IMR-90 (cell line): ENCODE measurements around the gene PHACTR3. TPM values are rescaled to one million over a fixed set of nuclear protein-coding genes. Genes with fewer than 3 reads are reported as not detected.

ENCODE experiments used
- ATAC-seq: fragments of 200-7000 bp; cut with Tn5 transposase; 2 replicates; pipeline ENCODE4 v1.9.1; 2020; ENCODE audit warnings: low read depth, mild to moderate bottlenecking, moderate library complexity
- BruUV-seq: library from RNA; stranded (reverse); fragments of 400-500 nt; replicated peaks from 2 replicates; lab custom pipeline; 2021; lab: Mats Ljungman, UMichigan
- CTCF ChIA-PET: fragments of 300-600 bp; formaldehyde crosslinking; extraction: SDS; loops from one replicate; lab custom pipeline; 2021; ENCODE audit warnings: antibody characterized with exemption; lab: Yijun Ruan, JAX
- POLR2A ChIA-PET: fragments of 300-600 bp; sonication (Branson Sonifier 250); formaldehyde crosslinking; loops from one replicate; lab custom pipeline; 2022; ENCODE audit warnings: antibody characterized with exemption; ENCODE audit not compliant: unreplicated experiment; lab: Charles Lee
- DNase-seq: peaks from one replicate; pipeline ENCODE4 v3.0.0; 2013
- H2AFZ ChIP-seq: replicated peaks from 2 replicates; pipeline ENCODE3; 2013; ENCODE audit warnings: low read length, mild to moderate bottlenecking; ENCODE audit not compliant: poor library complexity
- H2AK5ac ChIP-seq: 2 replicates; pipeline ENCODE4 v1.6.1; 2013; ENCODE audit warnings: low read depth, low read length, inconsistent platforms
- H2AK9ac ChIP-seq: replicated peaks from 2 replicates; pipeline ENCODE3; 2013; ENCODE audit warnings: mild to moderate bottlenecking, low read depth, low read length, moderate library complexity; ENCODE audit not compliant: poor library complexity
- H2BK120ac ChIP-seq: 2 replicates; pipeline ENCODE4 v1.6.1; 2013; ENCODE audit warnings: low read depth, low read length, inconsistent platforms
- H2BK15ac ChIP-seq: 3 replicates; pipeline ENCODE4 v1.6.1; 2013; ENCODE audit warnings: low read depth, low read length, inconsistent platforms
- H2BK20ac ChIP-seq: 2 replicates; pipeline ENCODE4 v1.6.1; 2013; ENCODE audit warnings: low read depth, mild to moderate bottlenecking, inconsistent platforms, low read length, moderate library complexity
- H2BK5ac ChIP-seq: 2 replicates; pipeline ENCODE4 v1.6.1; 2013; ENCODE audit warnings: mild to moderate bottlenecking, low read depth, low read length, inconsistent platforms; ENCODE audit not compliant: poor library complexity, severe bottlenecking
- H3K14ac ChIP-seq: replicated peaks from 2 replicates; pipeline ENCODE4 v1.6.1; 2013; ENCODE audit warnings: low read depth, low read length, inconsistent platforms
- H3K18ac ChIP-seq: 2 replicates; pipeline ENCODE4 v1.6.1; 2013; ENCODE audit warnings: low read depth, low read length, control low read depth
- H3K23ac ChIP-seq: 2 replicates; pipeline ENCODE4 v1.6.1; 2013; ENCODE audit warnings: low read depth, low read length, inconsistent platforms
- H3K27ac ChIP-seq: 2 replicates; pipeline ENCODE4 v1.5.1; 2013; ENCODE audit warnings: mild to moderate bottlenecking, control low read depth, low read length; ENCODE audit not compliant: insufficient read depth
- H3K27me3 ChIP-seq: 2 replicates; pipeline ENCODE4 v1.6.1; 2013; ENCODE audit warnings: low read length; ENCODE audit not compliant: control insufficient read depth, insufficient read depth
- H3K36me3 ChIP-seq: 2 replicates; pipeline ENCODE4 v1.6.1; 2013; ENCODE audit warnings: low read length, mixed read lengths; ENCODE audit not compliant: control insufficient read depth, insufficient read depth
- H3K4ac ChIP-seq: 2 replicates; pipeline ENCODE4 v1.6.1; 2013; ENCODE audit warnings: low read depth, low read length, inconsistent platforms
- H3K4me1 ChIP-seq: 2 replicates; pipeline ENCODE4 v1.6.1; 2013; ENCODE audit warnings: low read length, mixed read lengths; ENCODE audit not compliant: control insufficient read depth, insufficient read depth
- H3K4me2 ChIP-seq: 2 replicates; pipeline ENCODE4 v1.6.1; 2013; ENCODE audit warnings: low read depth, mild to moderate bottlenecking, control low read depth, low read length, moderate library complexity
- H3K4me3 ChIP-seq: 2 replicates; pipeline ENCODE4 v1.5.1; 2013; ENCODE audit warnings: low read depth, mild to moderate bottlenecking, control low read depth, low read length, moderate library complexity; ENCODE audit not compliant: insufficient read depth
- H3K56ac ChIP-seq: 2 replicates; pipeline ENCODE4 v1.6.1; 2013; ENCODE audit warnings: low read length, inconsistent platforms; ENCODE audit not compliant: insufficient read depth; ENCODE audit errors: extremely low read depth
- H3K79me1 ChIP-seq, 2 experiments: 2 replicates each; pipeline ENCODE4 v1.6.1; 2013; ENCODE audit warnings: low read length in 2 of 2, inconsistent platforms in 1 of 2, low read depth in 1 of 2
- H3K9ac ChIP-seq: 2 replicates; pipeline ENCODE4 v1.6.1; 2013; ENCODE audit warnings: low read depth, low read length, control low read depth
- H3K9me1 ChIP-seq: 2 replicates; pipeline ENCODE4 v1.6.1; 2013; ENCODE audit warnings: low read length, inconsistent platforms; ENCODE audit not compliant: insufficient read depth
- H3K9me3 ChIP-seq: 2 replicates; pipeline ENCODE4 v1.6.1; 2013; ENCODE audit warnings: low read length; ENCODE audit not compliant: control insufficient read depth, insufficient read depth
- H4K20me1 ChIP-seq: 2 replicates; pipeline ENCODE4 v1.6.1; 2013; ENCODE audit warnings: low read length, inconsistent platforms; ENCODE audit not compliant: insufficient read depth
- H4K5ac ChIP-seq: 2 replicates; pipeline ENCODE4 v1.6.1; 2013; ENCODE audit warnings: mild to moderate bottlenecking, low read depth, low read length, control low read depth
- H4K8ac ChIP-seq, 2 experiments: 2 replicates each; pipeline ENCODE4 v1.6.1; 2013; ENCODE audit warnings: low read depth in 2 of 2, low read length in 2 of 2, control low read depth in 1 of 2, inconsistent platforms in 1 of 2
- H4K91ac ChIP-seq: 2 replicates; pipeline ENCODE4 v1.6.1; 2013; ENCODE audit warnings: low read depth, low read length, inconsistent platforms; ENCODE audit not compliant: insufficient read depth
- CHD1 ChIP-seq: IDR thresholded peaks from 2 replicates; pipeline ENCODE4 v1.6.1; 2012; ENCODE audit warnings: low read depth, low read length, improper control_type of control experiment
- RAD21 ChIP-seq: IDR thresholded peaks from 2 replicates; pipeline ENCODE4 v1.6.1; 2012; ENCODE audit warnings: low read length, improper control_type of control experiment
- SMC3 ChIP-seq: fragments of 150-350 bp; IDR thresholded peaks from 2 replicates; pipeline ENCODE4 v1.6.1; 2016; ENCODE audit warnings: low read depth, mild to moderate bottlenecking, antibody characterized with exemption, low read length, moderate library complexity
- WGBS, 2 experiments: methylation state at CpG; one replicate each; pipeline versions ENCODE4 v1.1.5 to v1.1.7; 2013; ENCODE audit warnings: missing lambda C conversion rate in 2 of 2; ENCODE audit not compliant: insufficient read length in 1 of 2; ENCODE audit errors: extremely low coverage in 2 of 2; 5-methylcytosine and 5-hydroxymethylcytosine counted together
- dilution Hi-C: fragments of 300-500 bp; cut with HindIII; formaldehyde crosslinking; loops from one replicate; pipeline ENCODE4 v1.14.3; 2018; ENCODE audit warnings: low sequenced_read_pairs; ENCODE audit not compliant: unreplicated experiment
- in situ Hi-C: fragments of 300-500 bp; cut with MboI; formaldehyde crosslinking; loops from 3 replicates; pipeline ENCODE4 v1.14.3; 2019; ENCODE audit warnings: low sequenced_read_pairs, inconsistent platforms, mixed read lengths
- intact Hi-C: fragments of 100-400 bp; cut with micrococcal nuclease; formaldehyde crosslinking; loops from 2 replicates; pipeline ENCODE4 v1.10.0; 2022
- polyA plus RNA-seq, 3 experiments: library from polyadenylated mRNA; depleted of rRNA; stranded (reverse); fragments of >200 nt; gene quantifications; 2 replicates each; pipeline ENCODE4 v1.2.3, GENCODE V29; 2012; ENCODE audit warnings: low replicate concordance in 1 of 3
- total RNA-seq: library from RNA; depleted of rRNA; stranded (reverse); fragments of >200 nt; gene quantifications from 2 replicates; pipeline ENCODE4 v1.2.3, GENCODE V29; 2012

Gene PHACTR3
- total and polyA plus RNA-seq, 2 of the 4 experiments (the other 2 are of a cell fraction) = not detected

GRCh38 chr20:59845472-59845871, 241.1 kb downstream of the PHACTR3 start:
- Histone ChIP-seq H3K4ac (no peak overlapping the region), H3K4me3 (no peak overlapping the region), H3K9ac (no peak overlapping the region), H4K91ac (no peak overlapping the region), H2AFZ (no peak overlapping the region), H3K56ac (no peak overlapping the region), H3K14ac (no peak overlapping the region), H2AK5ac (no peak overlapping the region), H2BK15ac (no peak overlapping the region), H2BK120ac (no peak overlapping the region), H4K5ac (no peak overlapping the region), H3K18ac (no peak overlapping the region), H3K4me1 (no peaks in the 10 kb centered on the region), H4K20me1 (no peaks in the 10 kb centered on the region), H3K23ac (no peak overlapping the region), H2AK9ac (no peak overlapping the region), H3K9me1 (no peaks in the 10 kb centered on the region), H3K79me1 (no peaks in the 10 kb centered on the region), H3K27ac (no peak overlapping the region), H4K8ac (no peak overlapping the region), H3K27me3 (no peaks in the 10 kb centered on the region), H3K9me3 (no peaks in the 10 kb centered on the region), H2BK20ac (no peak overlapping the region), H2BK5ac (no peak overlapping the region), H3K36me3 (no peaks in the 10 kb centered on the region), H3K4me2 (no peak overlapping the region)
- WGBS, 2 experiments = no CpG with 5 or more reads among the region's 3 CpGs
- DNase-seq (no peak), ATAC-seq (no peak)
- TF ChIP-seq SMC3 (no peak), CHD1 (no peak), RAD21 (no peak)
- ChIA-PET POLR2A (no interaction called here), CTCF (no interaction called here)
- in situ Hi-C loops = no loop called here
- dilution Hi-C loops = no loop called here
- BruUV-seq = no TSS peak
- intact Hi-C loops = no loop called here
